ENCODE data around the gene LARP1. TPM values are rescaled to one million over a fixed set of nuclear protein-coding genes. Genes with fewer than 3 reads are reported as not detected.
"Not testable (repeated sequence)": the region's sequence is repeated elsewhere in the genome, so short reads cannot be mapped to it uniquely, and the experiment has no call there.

The LARP1 gene
- total and polyA plus RNA-seq, 4 donors: 26.0 to 74.1 (median 32.6) TPM

- TF ChIP-seq CTCF (IDR thresholded peaks at IDR 0.05; ENCODE audit: low read depth, low read length, missing input control): no peak
- TF ChIP-seq RXRA (IDR thresholded peaks at IDR 0.05): no peak
These were observed 76.3 kb downstream of the LARP1 start (continued) for GRCh38 chr5:154831451-154831850.

- H3K27me3 ChIP-seq (ENCODE audit: control insufficient read depth in 4 of 4, insufficient read depth in 4 of 4, low read length in 3 of 4); H3K27ac ChIP-seq (ENCODE audit: low read depth in 1 of 2, low read length in 2 of 2); H3K9ac ChIP-seq (ENCODE audit: low read depth in 1 of 2, low read length in 2 of 2); H3K9me3 ChIP-seq (ENCODE audit: control insufficient read depth in 4 of 4, low read length in 3 of 4); DNase-seq (ENCODE audit: low spot score); H3K4me3 ChIP-seq (ENCODE audit: low read depth in 1 of 3, low read length in 3 of 3): not testable (repeated sequence)
- WGBS: 98% methylated on average over 3 of the region's 3 CpGs
- peaks cover 3 to 24% (median 17%) of the 10 kb centered on the region in 4 donors for H3K36me3 ChIP-seq (ENCODE audit: control insufficient read depth in 4 of 4, insufficient read depth in 3 of 4, low read depth in 1 of 4, low read length in 3 of 4)
- H3K4me1 ChIP-seq (ENCODE audit: control insufficient read depth in 4 of 4, insufficient read depth in 4 of 4, low read length in 3 of 4): peaks cover 17 to 29% (median 19%) of the 10 kb centered on the region in 4 donors
These were observed 77.6 kb downstream of the LARP1 start for GRCh38 chr5:154832804-154833203.

GRCh38 chr5:154834053-154834452, 78.9 kb downstream of the LARP1 start:
- H3K9me3 ChIP-seq (ENCODE audit: control insufficient read depth in 4 of 4, low read length in 3 of 4): no peaks in the 10 kb centered on the region
- 41% methylated on average over 1 of the region's 1 CpG for WGBS
- TF ChIP-seq MAX (IDR thresholded peaks at IDR 0.05): peak; percentile 25
- peak; percentile 63 for TF ChIP-seq TAF1 (conservative IDR thresholded peaks at IDR 0.05)
- peak; percentile 34 for TF ChIP-seq SP1 (IDR thresholded peaks at IDR 0.05)
- TF ChIP-seq FOXA1 (IDR thresholded peaks at IDR 0.05): peak; percentile 92
- peak; percentile 96 for TF ChIP-seq FOXA2 (IDR thresholded peaks at IDR 0.05)
- TF ChIP-seq REST (IDR thresholded peaks at IDR 0.05): no peak
- peak; percentile 27 to 32 for TF ChIP-seq RAD21 (IDR thresholded peaks at IDR 0.05)
- TF ChIP-seq CTCF (IDR thresholded peaks at IDR 0.05; ENCODE audit: low read depth, low read length, missing input control): no peak
- TF ChIP-seq RXRA (IDR thresholded peaks at IDR 0.05): peak; percentile 24 to 72
- no peak for TF ChIP-seq EGR1 (IDR thresholded peaks at IDR 0.05; ENCODE audit: low read depth in 2 of 2)
- peak in 1 of 2 donors; percentile 40 for TF ChIP-seq JUND (IDR thresholded peaks at IDR 0.05)
- no peak for TF ChIP-seq NR2F2 (IDR thresholded peaks at IDR 0.05)
- peak; percentile 29 for TF ChIP-seq ZBTB33 (IDR thresholded peaks at IDR 0.05)
- peak; percentile 90 to 93 for TF ChIP-seq HNF4A (conservative IDR thresholded peaks at IDR 0.05)
- TF ChIP-seq ATF3 (IDR thresholded peaks at IDR 0.05): no peak
- TF ChIP-seq YY1 (IDR thresholded peaks at IDR 0.05): peak; percentile 47
- TF ChIP-seq HNF4G (IDR thresholded peaks at IDR 0.05): peak; percentile 41
- TF ChIP-seq GABPA (IDR thresholded peaks at IDR 0.05 in 1 of 2, conservative IDR thresholded peaks at IDR 0.05 in 1 of 2): no peak
- H3K27me3 ChIP-seq (ENCODE audit: control insufficient read depth in 4 of 4, insufficient read depth in 4 of 4, low read length in 3 of 4): no peaks in the 10 kb centered on the region
- H3K27ac ChIP-seq (ENCODE audit: low read depth in 1 of 2, low read length in 2 of 2): peak overlapping the region; percentile 86 to 94
- peak overlapping the region; percentile 34 to 83 (median 81) for H3K4me3 ChIP-seq (ENCODE audit: low read depth in 1 of 3, low read length in 3 of 3)
- peak overlapping the region in 1 of 2 donors; percentile 88 for H3K9ac ChIP-seq (ENCODE audit: low read depth in 1 of 2, low read length in 2 of 2)
- peaks cover 17 to 34% (median 22%) of the 10 kb centered on the region in 4 donors for H3K4me1 ChIP-seq (ENCODE audit: control insufficient read depth in 4 of 4, insufficient read depth in 4 of 4, low read length in 3 of 4)
- H3K36me3 ChIP-seq (ENCODE audit: control insufficient read depth in 4 of 4, insufficient read depth in 3 of 4, low read depth in 1 of 4, low read length in 3 of 4): peaks cover 3 to 19% (median 16%) of the 10 kb centered on the region in 4 donors
- DNase-seq (ENCODE audit: low spot score): no peak

GRCh38 chr5:154835701-154836052, 80.5 kb downstream of the LARP1 start:
- Histone ChIP-seq H3K4me1 (ENCODE audit: control insufficient read depth in 4 of 4, insufficient read depth in 4 of 4, low read length in 3 of 4) (peaks cover 16 to 34% (median 21%) of the 10 kb centered on the region in 4 donors), H3K27ac (ENCODE audit: low read depth in 1 of 2, low read length in 2 of 2) (peak overlapping the region; percentile 86 to 94)
- not testable (repeated sequence) for H3K9me3 ChIP-seq (ENCODE audit: control insufficient read depth in 4 of 4, low read length in 3 of 4); H3K27me3 ChIP-seq (ENCODE audit: control insufficient read depth in 4 of 4, insufficient read depth in 4 of 4, low read length in 3 of 4); H3K36me3 ChIP-seq (ENCODE audit: control insufficient read depth in 4 of 4, insufficient read depth in 3 of 4, low read depth in 1 of 4, low read length in 3 of 4); H3K4me3 ChIP-seq (ENCODE audit: low read depth in 1 of 3, low read length in 3 of 3); H3K9ac ChIP-seq (ENCODE audit: low read depth in 1 of 2, low read length in 2 of 2); DNase-seq (ENCODE audit: low spot score)
- 68% methylated on average over 9 of the region's 9 CpGs for WGBS

Data from liver (tissue), 9 donors.